ENCODE results near the gene SLC35E2B.
"Not testable (repeated sequence)": the region's sequence is repeated elsewhere in the genome, so short reads cannot be mapped to it uniquely, and the experiment has no call there.

The SLC35E2B gene

GRCh38 chr1:1703796-1704195 is 11.2 kb upstream of the SLC35E2B start:
- Histone ChIP-seq H3K79me2 (ENCODE audit: low read length) (no peaks in the 10 kb centered on the region), H3K27ac (ENCODE audit: low read length) (no peak overlapping the region), H3K36me3 (replicated peaks; ENCODE audit: low read depth, low read length) (no peaks in the 10 kb centered on the region), H3K9ac (ENCODE audit: low read length) (no peak overlapping the region), H4K20me1 (ENCODE audit: insufficient read depth, low read length) (no peaks in the 10 kb centered on the region), H3K27me3 (ENCODE audit: low read depth, low read length) (no peaks in the 10 kb centered on the region), H3K4me3 (ENCODE audit: low read length) (no peak overlapping the region), H3K9me3 (ENCODE audit: insufficient read depth, low read length) (no peaks in the 10 kb centered on the region), H3K4me2 (ENCODE audit: low read length) (no peak overlapping the region), H2AFZ (ENCODE audit: low read depth, low read length) (no peak overlapping the region), H3K4me1 (ENCODE audit: low read length) (no peaks in the 10 kb centered on the region)
- TF ChIP-seq EZH2phosphoT487 (IDR thresholded peaks at IDR 0.05; ENCODE audit: low read depth) (no peak), CTCF (IDR thresholded peaks at IDR 0.05; ENCODE audit: low read depth, low read length) (no peak)

GRCh38 chr1:1702506-1702905 is 9.9 kb upstream of the SLC35E2B start:
- not testable (repeated sequence) for H3K79me2 ChIP-seq (ENCODE audit: low read length); H3K36me3 ChIP-seq (replicated peaks; ENCODE audit: low read depth, low read length); H3K9ac ChIP-seq (ENCODE audit: low read length); H3K4me2 ChIP-seq (ENCODE audit: low read length); H3K27ac ChIP-seq (ENCODE audit: low read length); H4K20me1 ChIP-seq (ENCODE audit: insufficient read depth, low read length); H2AFZ ChIP-seq (ENCODE audit: low read depth, low read length); H3K4me3 ChIP-seq (ENCODE audit: low read length); H3K4me1 ChIP-seq (ENCODE audit: low read length); H3K9me3 ChIP-seq (ENCODE audit: insufficient read depth, low read length); H3K27me3 ChIP-seq (ENCODE audit: low read depth, low read length)

GRCh38 chr1:1700557-1700956 is 8.0 kb upstream of the SLC35E2B start:
- not testable (repeated sequence) for H3K9ac ChIP-seq (ENCODE audit: low read length); H3K9me3 ChIP-seq (ENCODE audit: insufficient read depth, low read length); H3K4me1 ChIP-seq (ENCODE audit: low read length); H3K79me2 ChIP-seq (ENCODE audit: low read length); H3K4me2 ChIP-seq (ENCODE audit: low read length); H3K27ac ChIP-seq (ENCODE audit: low read length); H2AFZ ChIP-seq (ENCODE audit: low read depth, low read length); H3K27me3 ChIP-seq (ENCODE audit: low read depth, low read length); H4K20me1 ChIP-seq (ENCODE audit: insufficient read depth, low read length); H3K36me3 ChIP-seq (replicated peaks; ENCODE audit: low read depth, low read length); H3K4me3 ChIP-seq (ENCODE audit: low read length)

DNA sequence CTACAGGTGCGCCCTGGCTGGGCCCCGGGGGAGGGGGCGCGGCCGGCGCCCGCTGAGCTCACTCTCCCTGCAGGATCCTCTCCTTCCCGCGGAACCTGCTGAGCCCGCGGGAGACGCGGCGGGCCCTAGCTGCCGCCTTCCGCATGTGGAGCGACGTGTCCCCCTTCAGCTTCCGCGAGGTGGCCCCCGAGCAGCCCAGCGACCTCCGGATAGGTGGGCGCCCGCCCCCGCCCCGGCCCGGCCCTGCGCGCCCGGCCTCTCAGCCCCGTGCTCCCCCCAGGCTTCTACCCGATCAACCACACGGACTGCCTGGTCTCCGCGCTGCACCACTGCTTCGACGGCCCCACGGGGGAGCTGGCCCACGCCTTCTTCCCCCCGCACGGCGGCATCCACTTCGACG is 7.5 kb upstream of the SLC35E2B start:
- not testable (repeated sequence) for H3K79me2 ChIP-seq (ENCODE audit: low read length); H3K4me1 ChIP-seq (ENCODE audit: low read length); H2AFZ ChIP-seq (ENCODE audit: low read depth, low read length); H3K9me3 ChIP-seq (ENCODE audit: insufficient read depth, low read length); H3K36me3 ChIP-seq (replicated peaks; ENCODE audit: low read depth, low read length); H3K4me2 ChIP-seq (ENCODE audit: low read length); H3K4me3 ChIP-seq (ENCODE audit: low read length); H3K9ac ChIP-seq (ENCODE audit: low read length); H3K27ac ChIP-seq (ENCODE audit: low read length); H3K27me3 ChIP-seq (ENCODE audit: low read depth, low read length); H4K20me1 ChIP-seq (ENCODE audit: insufficient read depth, low read length)

GRCh38 chr1:1699061-1699460 is 6.5 kb upstream of the SLC35E2B start:
- not testable (repeated sequence) for H3K79me2 ChIP-seq (ENCODE audit: low read length); H2AFZ ChIP-seq (ENCODE audit: low read depth, low read length); H3K36me3 ChIP-seq (replicated peaks; ENCODE audit: low read depth, low read length); H3K4me1 ChIP-seq (ENCODE audit: low read length); H4K20me1 ChIP-seq (ENCODE audit: insufficient read depth, low read length); H3K4me3 ChIP-seq (ENCODE audit: low read length); H3K27me3 ChIP-seq (ENCODE audit: low read depth, low read length); H3K9me3 ChIP-seq (ENCODE audit: insufficient read depth, low read length); H3K9ac ChIP-seq (ENCODE audit: low read length); H3K4me2 ChIP-seq (ENCODE audit: low read length); H3K27ac ChIP-seq (ENCODE audit: low read length)

- not testable (repeated sequence) for H4K20me1 ChIP-seq (ENCODE audit: insufficient read depth, low read length); H3K36me3 ChIP-seq (replicated peaks; ENCODE audit: low read depth, low read length); H3K4me2 ChIP-seq (ENCODE audit: low read length); H3K27ac ChIP-seq (ENCODE audit: low read length); H3K4me1 ChIP-seq (ENCODE audit: low read length); H3K9me3 ChIP-seq (ENCODE audit: insufficient read depth, low read length); H3K27me3 ChIP-seq (ENCODE audit: low read depth, low read length); H3K9ac ChIP-seq (ENCODE audit: low read length); H3K79me2 ChIP-seq (ENCODE audit: low read length); H2AFZ ChIP-seq (ENCODE audit: low read depth, low read length); H3K4me3 ChIP-seq (ENCODE audit: low read length)
Observed at GRCh38 chr1:1697358-1698183, 5.0 kb upstream of the SLC35E2B start.

DNA sequence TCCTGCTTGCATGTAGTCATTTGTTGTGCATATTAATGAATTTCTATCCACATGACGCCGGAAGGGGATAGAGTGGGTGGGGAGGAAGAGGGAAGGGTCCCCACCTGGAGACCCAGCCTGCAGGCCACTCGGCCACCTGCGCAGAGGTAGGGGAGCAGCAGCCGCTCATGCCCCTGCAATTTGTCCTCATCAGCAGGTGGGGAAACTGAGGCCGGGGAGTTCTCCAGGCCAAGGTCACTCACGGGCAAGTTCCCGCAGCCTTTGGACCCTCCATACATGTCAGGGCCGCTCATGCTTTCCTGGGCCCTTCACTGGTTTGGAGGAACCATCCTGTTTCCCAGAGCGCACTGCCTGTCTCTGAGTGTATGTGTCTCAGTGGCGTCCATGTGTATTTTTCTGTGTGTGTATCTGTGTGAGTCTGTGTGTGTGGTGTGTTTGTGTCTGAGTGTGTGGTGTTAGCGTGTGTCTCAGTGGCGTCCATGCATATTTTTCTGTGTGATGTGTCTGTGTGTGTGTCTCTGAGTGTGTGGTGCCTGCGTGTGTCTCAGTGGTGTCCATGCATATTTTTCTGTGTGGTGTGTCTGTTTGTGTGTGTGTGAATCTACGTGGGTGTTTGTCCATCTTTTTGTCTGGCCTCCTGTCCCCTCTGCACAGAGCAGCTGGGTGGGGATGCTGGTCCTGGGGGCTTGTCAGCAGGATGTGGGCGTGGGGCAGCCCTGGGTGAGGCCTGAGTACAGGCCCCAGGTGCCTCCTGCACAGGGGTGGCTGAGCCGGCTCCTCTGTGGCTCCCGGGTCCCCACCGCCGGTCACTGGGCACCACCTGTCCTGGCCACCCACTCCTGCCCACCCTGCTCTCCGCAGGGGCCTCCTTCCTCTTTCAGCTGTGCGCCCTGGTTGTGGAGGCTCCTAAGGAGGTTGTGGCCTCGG is 4.1 kb upstream of the SLC35E2B start:
- not testable (repeated sequence) for H2AFZ ChIP-seq (ENCODE audit: low read depth, low read length); H3K9me3 ChIP-seq (ENCODE audit: insufficient read depth, low read length); H3K36me3 ChIP-seq (replicated peaks; ENCODE audit: low read depth, low read length); H3K79me2 ChIP-seq (ENCODE audit: low read length); H3K9ac ChIP-seq (ENCODE audit: low read length); H3K4me3 ChIP-seq (ENCODE audit: low read length); H3K27me3 ChIP-seq (ENCODE audit: low read depth, low read length); H3K27ac ChIP-seq (ENCODE audit: low read length); H4K20me1 ChIP-seq (ENCODE audit: insufficient read depth, low read length); H3K4me1 ChIP-seq (ENCODE audit: low read length); H3K4me2 ChIP-seq (ENCODE audit: low read length)

GRCh38 chr1:1692324-1692713 is 276 bp downstream of the SLC35E2B start:
- not testable (repeated sequence) for H3K36me3 ChIP-seq (replicated peaks; ENCODE audit: low read depth, low read length); H3K4me1 ChIP-seq (ENCODE audit: low read length); H3K9me3 ChIP-seq (ENCODE audit: insufficient read depth, low read length); H3K27me3 ChIP-seq (ENCODE audit: low read depth, low read length); H4K20me1 ChIP-seq (ENCODE audit: insufficient read depth, low read length); H2AFZ ChIP-seq (ENCODE audit: low read depth, low read length)
- peak overlapping the region; percentile 75 for H3K27ac ChIP-seq (ENCODE audit: low read length)
- peaks cover 12% of the 10 kb centered on the region for H3K79me2 ChIP-seq (ENCODE audit: low read length)
- peak overlapping the region; percentile 59 for H3K9ac ChIP-seq (ENCODE audit: low read length)
- H3K4me2 ChIP-seq (ENCODE audit: low read length), result peak overlapping the region; percentile 39; the same call in 1 of the 2 replicates
- peak overlapping the region; percentile 69 for H3K4me3 ChIP-seq (ENCODE audit: low read length)

All from OCI-LY3 (cell line).